ENCODE data around the gene FBXL7.

The FBXL7 gene

DNA sequence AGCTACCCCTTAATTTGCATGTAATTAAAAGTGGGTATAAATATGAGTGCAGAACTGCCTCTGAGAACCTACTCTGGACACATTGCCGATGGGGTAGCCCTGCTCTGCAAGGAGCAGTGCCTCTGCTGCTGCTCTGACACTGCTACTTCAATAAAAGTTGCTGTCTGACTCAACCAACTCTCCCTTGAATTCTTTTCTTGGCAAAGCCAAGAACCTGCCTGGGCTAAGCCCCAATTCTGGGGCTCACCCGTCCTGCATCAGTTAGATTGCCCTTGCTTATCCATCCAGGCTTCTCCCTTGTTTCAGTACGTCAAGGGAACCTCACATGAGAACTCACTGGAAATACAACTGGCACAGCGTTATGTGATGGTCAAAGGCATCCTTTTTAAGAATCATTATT, 44.1 kb downstream of the FBXL7 start:
- TF ChIP-seq POLR2A (IDR thresholded peaks at IDR 0.05; ENCODE audit: extremely low read depth, insufficient read length) (no peak), MYC (IDR thresholded peaks at IDR 0.05; ENCODE audit: low read depth, low read length) (no peak)
- TF ChIP-seq, protein P1, sequence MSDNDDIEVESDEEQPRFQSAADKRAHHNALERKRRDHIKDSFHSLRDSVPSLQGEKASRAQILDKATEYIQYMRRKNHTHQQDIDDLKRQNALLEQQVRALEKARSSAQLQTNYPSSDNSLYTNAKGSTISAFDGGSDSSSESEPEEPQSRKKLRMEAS (IDR thresholded peaks at IDR 0.05; ENCODE audit: low read depth, low read length): no peak
- TF ChIP-seq, protein P2, sequence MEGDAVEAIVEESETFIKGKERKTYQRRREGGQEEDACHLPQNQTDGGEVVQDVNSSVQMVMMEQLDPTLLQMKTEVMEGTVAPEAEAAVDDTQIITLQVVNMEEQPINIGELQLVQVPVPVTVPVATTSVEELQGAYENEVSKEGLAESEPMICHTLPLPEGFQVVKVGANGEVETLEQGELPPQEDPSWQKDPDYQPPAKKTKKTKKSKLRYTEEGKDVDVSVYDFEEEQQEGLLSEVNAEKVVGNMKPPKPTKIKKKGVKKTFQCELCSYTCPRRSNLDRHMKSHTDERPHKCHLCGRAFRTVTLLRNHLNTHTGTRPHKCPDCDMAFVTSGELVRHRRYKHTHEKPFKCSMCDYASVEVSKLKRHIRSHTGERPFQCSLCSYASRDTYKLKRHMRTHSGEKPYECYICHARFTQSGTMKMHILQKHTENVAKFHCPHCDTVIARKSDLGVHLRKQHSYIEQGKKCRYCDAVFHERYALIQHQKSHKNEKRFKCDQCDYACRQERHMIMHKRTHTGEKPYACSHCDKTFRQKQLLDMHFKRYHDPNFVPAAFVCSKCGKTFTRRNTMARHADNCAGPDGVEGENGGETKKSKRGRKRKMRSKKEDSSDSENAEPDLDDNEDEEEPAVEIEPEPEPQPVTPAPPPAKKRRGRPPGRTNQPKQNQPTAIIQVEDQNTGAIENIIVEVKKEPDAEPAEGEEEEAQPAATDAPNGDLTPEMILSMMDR (IDR thresholded peaks at IDR 0.05; ENCODE audit: low read depth, low read length): no peak
- no peak overlapping the region for H3K4me3 ChIP-seq (ENCODE audit: low read depth, low read length)
- no peak for DNase-seq (ENCODE audit: low read depth)

DNA sequence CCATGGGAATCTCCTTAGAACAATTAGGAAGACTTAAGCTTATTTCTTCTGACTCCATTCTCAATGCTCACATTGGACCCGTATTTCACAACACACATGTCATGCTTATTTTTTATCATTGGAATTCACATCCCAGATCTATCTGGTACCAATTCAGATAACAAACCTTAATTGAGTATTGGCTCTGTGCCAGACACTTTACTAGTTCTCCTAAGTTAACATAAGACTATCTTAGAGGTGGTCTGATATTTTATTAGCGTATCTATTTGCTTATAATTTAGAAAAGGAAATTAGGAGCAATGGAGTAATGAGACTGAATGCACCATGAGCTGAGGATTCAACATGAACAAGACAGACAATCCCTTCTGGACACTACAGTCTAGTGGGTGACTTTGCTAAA, 45.1 kb downstream of the FBXL7 start:
- no peak overlapping the region for H3K4me3 ChIP-seq (ENCODE audit: low read depth, low read length)

GRCh38 chr5:15547261-15547839, 47.4 kb downstream of the FBXL7 start:
- H3K4me3 ChIP-seq (ENCODE audit: low read depth, low read length): no peak overlapping the region
- TF ChIP-seq, protein P1 (IDR thresholded peaks at IDR 0.05; ENCODE audit: low read depth, low read length): no peak
- TF ChIP-seq, protein P2 (IDR thresholded peaks at IDR 0.05; ENCODE audit: low read depth, low read length): no peak
- no peak for TF ChIP-seq MYC (IDR thresholded peaks at IDR 0.05; ENCODE audit: low read depth, low read length)
- TF ChIP-seq POLR2A (IDR thresholded peaks at IDR 0.05; ENCODE audit: extremely low read depth, insufficient read length): no peak
- no peak for DNase-seq (ENCODE audit: low read depth)

More for the DNA sequence above, 45.1 kb downstream of the FBXL7 start:
- TF ChIP-seq POLR2A (IDR thresholded peaks at IDR 0.05; ENCODE audit: extremely low read depth, insufficient read length): no peak
- TF ChIP-seq, protein P2 (IDR thresholded peaks at IDR 0.05; ENCODE audit: low read depth, low read length): no peak
- TF ChIP-seq, protein P1 (IDR thresholded peaks at IDR 0.05; ENCODE audit: low read depth, low read length): no peak
- TF ChIP-seq MYC (IDR thresholded peaks at IDR 0.05; ENCODE audit: low read depth, low read length): no peak
- no peak for DNase-seq (ENCODE audit: low read depth)

DNA sequence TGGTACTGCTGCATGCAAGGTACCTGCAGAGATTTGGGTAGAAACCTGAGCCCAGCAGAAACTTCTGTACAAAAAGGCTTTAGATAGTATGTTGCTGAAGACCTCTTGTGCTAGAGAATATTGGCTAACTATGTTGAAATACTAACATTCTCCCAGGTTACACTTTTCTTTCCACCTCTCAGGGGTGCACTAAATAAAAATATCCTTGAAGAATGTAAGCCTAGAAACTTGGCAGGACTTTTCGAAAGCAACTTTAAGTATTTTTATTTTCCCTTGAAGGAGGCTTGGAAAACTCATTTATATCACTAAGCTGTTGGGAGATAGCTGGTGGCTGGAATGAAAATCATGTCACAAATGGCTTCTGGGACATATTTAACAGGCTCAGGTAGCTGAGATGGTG, 50.0 kb downstream of the FBXL7 start:
- no peak overlapping the region for H3K4me3 ChIP-seq (ENCODE audit: low read depth, low read length)
- TF ChIP-seq, protein P2 (IDR thresholded peaks at IDR 0.05; ENCODE audit: low read depth, low read length): no peak
- TF ChIP-seq POLR2A (IDR thresholded peaks at IDR 0.05; ENCODE audit: extremely low read depth, insufficient read length) (no peak), MYC (IDR thresholded peaks at IDR 0.05; ENCODE audit: low read depth, low read length) (no peak)
- no peak for DNase-seq (ENCODE audit: low read depth)

DNA sequence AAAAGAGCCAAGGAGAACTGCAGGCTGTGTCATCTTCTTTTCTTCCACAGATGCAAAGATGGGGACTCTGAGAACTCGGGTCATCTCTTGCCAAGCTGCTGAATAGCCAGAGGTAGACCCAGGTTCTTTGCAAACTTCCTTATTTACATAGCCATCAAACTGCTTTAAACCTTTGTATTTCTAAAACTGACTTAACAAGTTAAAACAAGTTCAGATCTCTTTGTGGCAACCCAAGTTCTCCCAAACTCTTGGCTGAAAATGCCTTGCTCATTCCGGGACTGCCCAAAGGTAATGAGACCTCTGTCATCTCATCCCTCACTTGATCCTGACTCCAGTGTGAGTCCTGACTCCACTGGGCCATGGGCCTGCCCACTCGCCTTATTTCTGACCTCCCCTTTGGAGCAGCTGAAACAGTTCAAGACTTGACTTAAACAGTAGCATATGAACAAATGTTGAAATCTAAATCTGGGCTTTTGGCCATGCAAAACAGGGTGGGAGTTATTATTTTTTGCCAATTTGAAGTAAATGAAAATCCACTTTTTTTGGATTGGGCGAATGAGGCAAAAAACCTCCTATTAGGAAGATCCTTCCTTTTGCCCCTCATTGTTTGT, 50.6 kb downstream of the FBXL7 start:
- TF ChIP-seq, protein P2 (IDR thresholded peaks at IDR 0.05; ENCODE audit: low read depth, low read length): no peak
- TF ChIP-seq, protein P1 (IDR thresholded peaks at IDR 0.05; ENCODE audit: low read depth, low read length): no peak
- TF ChIP-seq MYC (IDR thresholded peaks at IDR 0.05; ENCODE audit: low read depth, low read length) (no peak), POLR2A (IDR thresholded peaks at IDR 0.05; ENCODE audit: extremely low read depth, insufficient read length) (no peak)
- no peak overlapping the region for H3K4me3 ChIP-seq (ENCODE audit: low read depth, low read length)

More for the DNA sequence above, 50.6 kb downstream of the FBXL7 start:
- no peak for DNase-seq (ENCODE audit: low read depth)

Data from NB4 (cell line).